Coronary artery (tissue), 2 donors: ENCODE measurements around the gene CNGB1.

ENCODE experiments used
- DNase-seq: peaks from one replicate; pipeline ENCODE4 v3.0.0-alpha.2; 2017; ENCODE audit warnings: low spot score
- H3K27ac ChIP-seq, 2 donors: fragments of 200-600 bp; sonication (generic); one replicate each; pipeline ENCODE4 v1.5.1; 2016 to 2019
- H3K4me3 ChIP-seq: fragments of 200-600 bp; sonication (generic); 2 replicates; pipeline ENCODE4 v1.5.1; 2016; ENCODE audit warnings: mild to moderate bottlenecking, moderate library complexity
- CTCF ChIP-seq: fragments of 200-600 bp; sonication (generic); IDR thresholded peaks from one replicate; pipeline ENCODE4 v1.5.1; 2019; ENCODE audit warnings: antibody characterized with exemption

CNGB1 gene

GRCh38 chr16:57992084-57992483, 21.2 kb upstream of the CNGB1 start:
- DNase-seq = no peak
- Histone ChIP-seq H3K27ac (no peak overlapping the region), H3K4me3 (no peak overlapping the region)
- TF ChIP-seq CTCF = no peak

- no peak overlapping the region for H3K4me3 ChIP-seq
- DNase-seq = no peak
- TF ChIP-seq CTCF = no peak
- no peak overlapping the region for H3K27ac ChIP-seq
Observed at GRCh38 chr16:57991551-57992059, 20.7 kb upstream of the CNGB1 start.

GRCh38 chr16:57988929-57989328, 18.0 kb upstream of the CNGB1 start:
- DNase-seq = no peak
- Histone ChIP-seq H3K4me3 (no peak overlapping the region), H3K27ac (no peak overlapping the region)
- TF ChIP-seq CTCF = no peak

GRCh38 chr16:57987441-57988177, 16.7 kb upstream of the CNGB1 start:
- H3K27ac ChIP-seq = no peak overlapping the region
- no peak for DNase-seq
- no peak for TF ChIP-seq CTCF
- H3K4me3 ChIP-seq = no peak overlapping the region

GRCh38 chr16:57986196-57986595, 15.3 kb upstream of the CNGB1 start:
- no peak overlapping the region for H3K27ac ChIP-seq
- DNase-seq = no peak
- no peak overlapping the region for H3K4me3 ChIP-seq

GRCh38 chr16:57985204-57986181, 14.6 kb upstream of the CNGB1 start:
- no peak for TF ChIP-seq CTCF
- peak; percentile 74 for DNase-seq
- H3K27ac ChIP-seq = peak overlapping the region in 1 of 2 donors; percentile 57
- peak overlapping the region; percentile 70 for H3K4me3 ChIP-seq

More at GRCh38 chr16:57986196-57986595, 15.3 kb upstream of the CNGB1 start:
- TF ChIP-seq CTCF = no peak
